Measurements from ENCODE around the gene MAP2K1.

MAP2K1 gene

GRCh38 chr15:66505818-66506217 lies 119.1 kb downstream of the MAP2K1 start:
- no peak for DNase-seq

GRCh38 chr15:66508293-66508883 lies 121.7 kb downstream of the MAP2K1 start:
- no peak for DNase-seq

GRCh38 chr15:66514586-66514985 lies 127.9 kb downstream of the MAP2K1 start:
- DNase-seq: no peak

- no peak for DNase-seq
These were observed 129.2 kb downstream of the MAP2K1 start for GRCh38 chr15:66515901-66516322.

GRCh38 chr15:66523926-66524325 lies 137.2 kb downstream of the MAP2K1 start:
- no peak for DNase-seq

- DNase-seq: no peak
These were observed 138.1 kb downstream of the MAP2K1 start for GRCh38 chr15:66524838-66525237.

- no peak for DNase-seq
These were observed 148.3 kb downstream of the MAP2K1 start for GRCh38 chr15:66535056-66535455.
